ENCODE results near the gene RNGTT. TPM values are rescaled to one million over a fixed set of nuclear protein-coding genes. Genes with fewer than 3 reads are reported as not detected.
A peak's percentile ranks its signal among the peaks of the same experiment; 100 is the strongest.

Gene RNGTT
- total and polyA plus RNA-seq, 8 donors: 1.8 to 31.6 (median 5.8) TPM

DNA sequence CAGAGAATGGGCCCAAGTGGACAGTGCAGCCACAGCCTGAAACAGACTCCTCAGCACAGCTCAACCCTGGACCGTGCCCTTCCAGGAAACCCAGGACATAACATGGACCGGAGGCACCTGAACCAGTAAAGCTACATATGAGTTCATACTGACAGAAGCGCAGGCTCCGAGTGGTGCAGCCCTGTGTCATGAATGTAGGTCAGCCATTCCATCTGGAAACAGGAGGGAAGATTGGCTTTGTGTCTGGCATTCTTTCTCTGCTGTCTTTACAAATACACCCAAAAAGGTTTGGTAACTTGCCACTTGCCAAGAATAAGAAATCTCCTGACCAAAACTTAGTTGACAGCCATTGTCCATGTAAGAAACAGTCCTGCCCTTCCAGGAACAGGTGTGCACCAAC lies 366.6 kb downstream of the RNGTT start:
- intact Hi-C loops (cut with DNase I; ENCODE audit: low total_unique reads): no loop called here
- no peaks in the 10 kb centered on the region for H3K36me3 ChIP-seq
- no peaks in the 10 kb centered on the region for H3K4me1 ChIP-seq
- no peak overlapping the region for H3K4me3 ChIP-seq
- TF ChIP-seq EP300 (IDR thresholded peaks at IDR 0.05) (no peak), POLR2AphosphoS5 (IDR thresholded peaks at IDR 0.05) (no peak), POLR2A (IDR thresholded peaks at IDR 0.05) (no peak)
- TF ChIP-seq, protein P1, sequence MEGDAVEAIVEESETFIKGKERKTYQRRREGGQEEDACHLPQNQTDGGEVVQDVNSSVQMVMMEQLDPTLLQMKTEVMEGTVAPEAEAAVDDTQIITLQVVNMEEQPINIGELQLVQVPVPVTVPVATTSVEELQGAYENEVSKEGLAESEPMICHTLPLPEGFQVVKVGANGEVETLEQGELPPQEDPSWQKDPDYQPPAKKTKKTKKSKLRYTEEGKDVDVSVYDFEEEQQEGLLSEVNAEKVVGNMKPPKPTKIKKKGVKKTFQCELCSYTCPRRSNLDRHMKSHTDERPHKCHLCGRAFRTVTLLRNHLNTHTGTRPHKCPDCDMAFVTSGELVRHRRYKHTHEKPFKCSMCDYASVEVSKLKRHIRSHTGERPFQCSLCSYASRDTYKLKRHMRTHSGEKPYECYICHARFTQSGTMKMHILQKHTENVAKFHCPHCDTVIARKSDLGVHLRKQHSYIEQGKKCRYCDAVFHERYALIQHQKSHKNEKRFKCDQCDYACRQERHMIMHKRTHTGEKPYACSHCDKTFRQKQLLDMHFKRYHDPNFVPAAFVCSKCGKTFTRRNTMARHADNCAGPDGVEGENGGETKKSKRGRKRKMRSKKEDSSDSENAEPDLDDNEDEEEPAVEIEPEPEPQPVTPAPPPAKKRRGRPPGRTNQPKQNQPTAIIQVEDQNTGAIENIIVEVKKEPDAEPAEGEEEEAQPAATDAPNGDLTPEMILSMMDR (IDR thresholded peaks at IDR 0.05): no peak
- H3K9me3 ChIP-seq: peaks cover 0 to 5% (median 0%) of the 10 kb centered on the region in 4 donors
- no peak overlapping the region for H3K27ac ChIP-seq
- no peaks in the 10 kb centered on the region for H3K27me3 ChIP-seq
- 88 to 92% (median 92%) methylated on average over 4 of the region's 4 CpGs for WGBS, 5 donors
- DNase-seq: no peak

DNA sequence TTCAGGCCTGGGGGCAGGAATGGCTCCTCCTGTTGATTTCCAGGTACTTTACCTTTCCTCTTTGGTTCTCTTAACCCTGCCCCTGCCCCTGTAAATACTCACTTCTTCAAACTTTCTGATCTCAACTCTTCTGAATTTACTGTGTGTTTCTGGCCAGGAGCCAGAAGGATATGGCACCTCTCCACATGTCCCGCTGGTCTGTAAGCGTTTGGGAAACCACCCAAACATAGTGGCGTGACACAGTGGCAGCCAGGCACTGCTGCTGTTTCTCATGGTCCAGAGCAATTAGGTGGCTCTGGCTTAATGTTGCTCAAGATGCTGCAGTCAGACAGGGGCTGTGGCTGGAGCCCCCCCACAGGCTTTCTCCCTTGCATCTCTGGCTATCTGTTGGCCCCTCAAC lies 374.5 kb downstream of the RNGTT start:
- no peak overlapping the region for H3K27ac ChIP-seq
- H3K9me3 ChIP-seq: peaks cover 0 to 5% (median 0%) of the 10 kb centered on the region in 4 donors
- no peak overlapping the region for H3K4me3 ChIP-seq
- WGBS, 5 donors: 44 to 67% (median 52%) methylated on average over 3 of the region's 3 CpGs
- H3K4me1 ChIP-seq: no peaks in the 10 kb centered on the region
- no peak for DNase-seq
- TF ChIP-seq, protein P1 (IDR thresholded peaks at IDR 0.05): no peak
- TF ChIP-seq POLR2AphosphoS5 (IDR thresholded peaks at IDR 0.05) (no peak), EP300 (IDR thresholded peaks at IDR 0.05) (no peak), POLR2A (IDR thresholded peaks at IDR 0.05) (no peak)
- H3K36me3 ChIP-seq: no peaks in the 10 kb centered on the region
- intact Hi-C loops (cut with DNase I; ENCODE audit: low total_unique reads): no loop called here
- peaks cover 0 to 16% (median 0%) of the 10 kb centered on the region in 3 donors for H3K27me3 ChIP-seq

DNA sequence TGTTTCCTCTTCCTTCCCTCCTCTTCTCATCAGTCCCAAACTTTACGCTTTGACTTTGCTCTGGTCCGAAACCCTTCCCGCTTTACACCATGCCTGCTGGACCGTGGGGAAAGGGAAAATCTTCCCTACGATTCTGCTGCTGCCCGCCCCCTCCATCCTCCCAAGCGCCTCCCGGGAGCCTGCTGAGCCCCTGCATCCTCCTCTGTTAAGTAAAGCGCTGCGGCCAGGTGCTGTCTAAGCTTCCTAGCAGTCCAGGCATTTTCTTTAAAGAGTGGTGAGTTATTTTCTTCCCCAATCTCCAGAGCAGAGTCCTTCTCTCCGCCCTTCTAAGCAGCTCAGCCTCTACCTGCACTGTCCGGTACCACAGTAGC lies 376.3 kb downstream of the RNGTT start:
- Histone ChIP-seq H3K4me1 (no peaks in the 10 kb centered on the region), H3K9me3 (peaks cover 0 to 10% (median under 1%) of the 10 kb centered on the region in 4 donors), H3K4me3 (no peak overlapping the region), H3K27ac (no peak overlapping the region), H3K36me3 (no peaks in the 10 kb centered on the region), H3K27me3 (peaks cover 0 to 16% (median 0%) of the 10 kb centered on the region in 3 donors)
- intact Hi-C loops (cut with DNase I; ENCODE audit: low total_unique reads): no loop called here
- WGBS, 5 donors: 57 to 72% (median 65%) methylated on average over 12 of the region's 12 CpGs
- no peak for DNase-seq
- TF ChIP-seq, protein P1 (IDR thresholded peaks at IDR 0.05): no peak
- TF ChIP-seq POLR2A (IDR thresholded peaks at IDR 0.05) (no peak), EP300 (IDR thresholded peaks at IDR 0.05) (no peak), POLR2AphosphoS5 (IDR thresholded peaks at IDR 0.05) (no peak)

DNA sequence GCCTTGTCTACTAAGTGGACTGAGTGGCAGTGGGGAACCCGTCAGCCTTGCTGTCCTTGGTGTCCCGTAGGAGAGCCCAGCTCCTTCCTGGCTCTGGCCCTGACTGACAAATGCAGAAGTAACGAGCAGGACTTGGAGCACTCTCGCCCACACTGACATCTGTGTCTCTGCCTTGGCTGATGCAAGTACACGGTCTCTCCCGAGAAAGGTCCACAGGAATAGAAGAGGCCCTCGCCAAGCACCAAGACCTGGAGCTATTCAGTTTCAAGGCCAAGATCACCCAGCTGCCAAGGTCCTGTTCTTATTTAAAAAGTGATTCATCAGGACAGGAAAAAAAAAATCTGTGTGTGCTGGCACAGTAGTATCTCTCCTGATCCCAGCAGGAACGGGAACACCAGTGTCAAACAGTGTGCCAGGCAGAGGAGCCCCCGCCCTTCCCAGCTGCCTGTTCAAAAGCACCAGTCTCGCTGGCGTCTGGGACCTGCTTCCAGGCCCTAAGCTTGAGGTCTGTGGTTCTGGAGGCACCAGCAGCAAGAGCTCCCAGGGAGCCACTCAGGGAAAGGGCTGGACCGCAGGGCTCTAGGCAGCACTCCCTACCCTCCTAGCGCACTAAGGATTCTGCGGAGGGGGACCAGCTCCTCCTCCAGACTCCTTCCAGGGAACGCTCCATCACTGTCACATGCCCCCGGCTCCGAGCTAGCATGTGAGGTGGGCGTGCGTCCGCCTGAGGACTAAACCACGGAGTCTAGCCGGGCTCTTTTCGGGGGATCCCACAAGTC lies 376.9 kb downstream of the RNGTT start:
- H3K4me3 ChIP-seq: no peak overlapping the region
- no peaks in the 10 kb centered on the region for H3K4me1 ChIP-seq
- TF ChIP-seq POLR2AphosphoS5 (IDR thresholded peaks at IDR 0.05): no peak
- TF ChIP-seq POLR2A (IDR thresholded peaks at IDR 0.05): no peak
- no peak for TF ChIP-seq EP300 (IDR thresholded peaks at IDR 0.05)
- TF ChIP-seq, protein P1 (IDR thresholded peaks at IDR 0.05): no peak
- peaks cover 0 to 16% (median 0%) of the 10 kb centered on the region in 3 donors for H3K27me3 ChIP-seq
- H3K9me3 ChIP-seq: peaks cover 0 to 10% (median 3%) of the 10 kb centered on the region in 4 donors
- 54 to 70% (median 66%) methylated on average over 23 of the region's 23 CpGs for WGBS, 5 donors
- H3K27ac ChIP-seq: no peak overlapping the region
- intact Hi-C loops (cut with DNase I; ENCODE audit: low total_unique reads): no loop called here
- H3K36me3 ChIP-seq: no peaks in the 10 kb centered on the region
- DNase-seq: peak in 1 of 2 donors; percentile 42
